GM06990 (cell line): ENCODE data around the gene PTBP1.

Experiments used
- DNase-seq: peaks from one replicate; pipeline ENCODE4 v3.0.0-alpha.2; 2011; ENCODE audit not compliant: insufficient read length; ENCODE audit errors: extremely low read depth
- H3K27me3 ChIP-seq: replicated peaks from 2 replicates; pipeline ENCODE4 v1.6.0; 2011; ENCODE audit warnings: low read length; ENCODE audit not compliant: control insufficient read depth, insufficient read depth
- H3K36me3 ChIP-seq: 2 replicates; pipeline ENCODE4 v1.5.1; 2011; ENCODE audit warnings: low read length; ENCODE audit not compliant: control insufficient read depth, insufficient read depth
- H3K4me3 ChIP-seq: replicated peaks from 2 replicates; pipeline ENCODE4 v1.5.1; 2011; ENCODE audit warnings: low read depth, mild to moderate bottlenecking, control low read depth, low read length
- CTCF ChIP-seq: IDR thresholded peaks from 2 replicates; pipeline ENCODE4 v1.5.1; 2011; ENCODE audit warnings: low read length, control low read depth, mild to moderate bottlenecking, inconsistent platforms; ENCODE audit not compliant: insufficient read depth, poor library complexity, severe bottlenecking

The PTBP1 gene

GRCh38 chr19:801861-802497 is 4.7 kb downstream of the PTBP1 start:
- DNase-seq = no peak
- peaks cover 62% of the 10 kb centered on the region for H3K36me3 ChIP-seq
- H3K27me3 ChIP-seq = no peaks in the 10 kb centered on the region
- no peak overlapping the region for H3K4me3 ChIP-seq
- no peak for TF ChIP-seq CTCF

DNA sequence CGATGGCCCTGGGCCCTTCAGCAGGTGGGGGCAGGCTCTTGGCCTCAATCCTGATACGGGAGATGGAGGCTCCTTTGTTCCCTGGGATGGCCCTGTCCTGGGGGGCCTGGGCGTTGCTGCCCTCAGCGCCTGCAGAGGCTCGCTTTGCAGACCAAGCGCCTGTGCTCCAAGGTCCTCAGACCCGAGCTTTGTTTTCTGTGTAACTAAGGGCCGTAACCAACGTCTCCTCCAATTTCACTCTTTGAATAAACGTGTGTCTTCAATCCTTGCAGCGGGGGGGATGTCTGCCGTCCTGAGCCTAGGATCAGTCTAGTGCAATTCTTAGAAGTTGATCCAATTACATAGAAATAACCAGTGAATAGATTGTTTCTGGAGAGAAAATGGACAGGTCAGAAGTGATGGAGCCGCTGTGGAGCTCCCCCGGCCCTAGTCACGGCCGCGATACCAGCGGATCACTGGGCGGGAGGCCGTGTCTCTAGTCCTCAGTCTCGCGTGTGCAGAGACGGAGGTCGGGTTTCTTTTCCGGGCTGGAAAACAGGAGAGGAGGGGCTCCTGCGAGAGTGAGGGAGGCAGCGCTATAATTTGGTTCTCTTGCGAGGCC is 5.3 kb downstream of the PTBP1 start:
- Histone ChIP-seq H3K36me3 (peaks cover 66% of the 10 kb centered on the region), H3K4me3 (no peak overlapping the region), H3K27me3 (no peaks in the 10 kb centered on the region)
- DNase-seq = no peak
- no peak for TF ChIP-seq CTCF

GRCh38 chr19:803099-803561 is 5.9 kb downstream of the PTBP1 start:
- TF ChIP-seq CTCF = no peak
- DNase-seq = peak; percentile 1
- Histone ChIP-seq H3K4me3 (no peak overlapping the region), H3K27me3 (no peaks in the 10 kb centered on the region), H3K36me3 (peaks cover 68% of the 10 kb centered on the region)

GRCh38 chr19:803686-804418 is 6.6 kb downstream of the PTBP1 start:
- no peak for TF ChIP-seq CTCF
- Histone ChIP-seq H3K27me3 (no peaks in the 10 kb centered on the region), H3K4me3 (no peak overlapping the region), H3K36me3 (peaks cover 68% of the 10 kb centered on the region)
- no peak for DNase-seq

DNA sequence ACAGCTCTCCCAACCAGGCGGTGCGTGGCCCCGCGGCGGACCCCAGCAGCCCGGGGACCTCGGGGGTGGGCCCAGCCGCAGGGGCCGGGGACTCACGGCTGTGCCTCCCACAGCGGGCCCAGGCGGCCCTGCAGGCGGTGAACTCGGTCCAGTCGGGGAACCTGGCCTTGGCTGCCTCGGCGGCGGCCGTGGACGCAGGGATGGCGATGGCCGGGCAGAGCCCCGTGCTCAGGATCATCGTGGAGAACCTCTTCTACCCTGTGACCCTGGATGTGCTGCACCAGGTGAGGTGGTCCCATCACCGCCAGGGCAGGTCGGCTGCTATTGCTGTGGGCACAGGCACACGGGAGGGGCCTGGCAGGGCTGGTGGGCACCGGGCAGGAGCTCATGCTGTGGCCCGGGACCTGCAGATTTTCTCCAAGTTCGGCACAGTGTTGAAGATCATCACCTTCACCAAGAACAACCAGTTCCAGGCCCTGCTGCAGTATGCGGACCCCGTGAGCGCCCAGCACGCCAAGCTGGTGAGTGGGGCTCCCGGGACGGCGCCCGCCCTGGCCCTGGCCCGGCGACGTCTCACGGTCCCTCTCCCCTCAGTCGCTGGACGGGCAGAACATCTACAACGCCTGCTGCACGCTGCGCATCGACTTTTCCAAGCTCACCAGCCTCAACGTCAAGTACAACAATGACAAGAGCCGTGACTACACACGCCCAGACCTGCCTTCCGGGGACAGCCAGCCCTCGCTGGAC is 7.3 kb downstream of the PTBP1 start:
- DNase-seq = no peak
- TF ChIP-seq CTCF = no peak
- Histone ChIP-seq H3K36me3 (peaks cover 64% of the 10 kb centered on the region), H3K27me3 (no peaks in the 10 kb centered on the region), H3K4me3 (no peak overlapping the region)
